ENCODE results near the gene MFAP1.
A peak's percentile ranks its signal among the peaks of the same experiment; 100 is the strongest.

Gene MFAP1

GRCh38 chr15:43775411-43775965, 49.0 kb downstream of the MFAP1 start:
- DNase-seq: peak; percentile 11

DNA sequence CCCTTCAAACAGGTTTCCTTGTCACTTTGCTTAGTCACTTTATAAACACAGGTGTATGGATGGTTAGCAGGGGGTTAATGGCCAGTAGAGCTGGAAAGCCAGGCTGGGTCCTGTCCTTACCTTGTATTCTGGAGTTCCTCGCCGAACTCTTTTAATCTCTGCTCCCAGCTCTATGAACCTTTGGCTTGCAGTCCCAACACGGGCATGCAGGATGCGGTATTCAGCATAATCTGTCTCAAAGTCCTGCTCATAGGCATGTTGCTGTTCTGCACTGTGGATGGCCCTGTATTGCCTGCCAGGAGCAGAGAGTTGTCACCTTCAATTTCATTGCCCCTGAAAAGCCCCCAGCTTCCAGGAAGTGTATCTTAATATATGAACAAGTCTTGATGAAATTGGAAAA, 50.4 kb downstream of the MFAP1 start:
- no peak for DNase-seq

GRCh38 chr15:43772624-43773023, 51.9 kb downstream of the MFAP1 start:
- no peak for DNase-seq

- DNase-seq: no peak
Observed at GRCh38 chr15:43771816-43772215, 52.7 kb downstream of the MFAP1 start.

GRCh38 chr15:43769584-43770228, 54.8 kb downstream of the MFAP1 start:
- DNase-seq: no peak

GRCh38 chr15:43763819-43764446, 60.6 kb downstream of the MFAP1 start:
- no peak for DNase-seq

DNA sequence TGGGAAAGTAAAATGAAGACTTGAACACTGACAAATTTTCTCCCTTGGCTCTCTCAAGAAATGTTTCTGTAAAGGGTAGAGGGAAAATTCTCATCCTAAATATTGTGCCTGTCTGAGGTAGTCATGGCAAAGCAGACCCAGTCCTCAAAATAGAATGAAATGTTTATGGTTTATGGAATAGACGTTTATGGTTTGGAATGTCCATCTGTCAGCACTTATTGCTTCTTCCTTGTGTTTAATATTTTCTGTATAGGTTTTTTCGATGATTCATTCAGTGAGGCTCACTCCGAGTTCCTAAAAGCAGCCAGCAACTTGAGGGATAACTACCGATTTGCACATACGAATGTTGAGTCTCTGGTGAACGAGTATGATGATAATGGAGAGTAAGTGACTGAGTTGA, 61.7 kb downstream of the MFAP1 start:
- DNase-seq: no peak

All from NCI-H1048 (cell line).